ENCODE measurements around the gene SNAPC2. TPM values are rescaled to one million over a fixed set of nuclear protein-coding genes. Genes with fewer than 3 reads are reported as not detected.
"Not testable (repeated sequence)": the region's sequence is repeated elsewhere in the genome, so short reads cannot be mapped to it uniquely, and the experiment has no call there.

SNAPC2 gene
- total and polyA plus RNA-seq, 7 donors, result 4.6 to 16.0 (median 8.5) TPM

DNA sequence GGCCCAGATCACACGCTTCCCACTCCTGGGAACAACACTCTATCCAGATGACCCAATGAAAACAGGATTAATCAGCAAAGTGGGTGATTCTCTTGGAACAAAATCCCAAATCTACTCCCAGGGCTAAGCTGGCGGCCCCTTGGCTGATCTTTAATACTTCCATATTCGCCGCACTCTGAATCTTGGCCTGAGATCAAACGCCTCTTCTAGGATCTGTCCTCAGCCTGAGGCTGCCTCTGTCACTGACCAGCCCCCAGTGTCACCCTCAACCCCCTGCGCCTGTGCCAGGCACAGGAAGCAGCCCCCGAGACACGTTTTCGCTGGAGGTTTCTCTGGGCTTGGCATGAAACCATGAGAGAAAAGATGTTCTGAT lies 8.2 kb downstream of the SNAPC2 start:
- Histone ChIP-seq H3K27me3 (ENCODE audit: insufficient read depth in 3 of 3, low read length in 2 of 3) (no peaks in the 10 kb centered on the region), H3K36me3 (ENCODE audit: insufficient read depth in 1 of 2, low read depth in 1 of 2) (peaks cover 7 to 42% of the 10 kb centered on the region in 2 donors), H3K4me3 (no peak overlapping the region), H3K27ac (peak overlapping the region; percentile 68), H3K4me1 (peaks cover 23% of the 10 kb centered on the region), H3K9me3 (no peaks in the 10 kb centered on the region)
- intact Hi-C loops (cut with DNase I), result no loop called here
- DNase-seq, result peak in 1 of 2 donors; percentile 20
- 48 to 69% (median 48%) methylated on average over 9 of the region's 9 CpGs for WGBS, 3 donors
- TF ChIP-seq, protein P1, sequence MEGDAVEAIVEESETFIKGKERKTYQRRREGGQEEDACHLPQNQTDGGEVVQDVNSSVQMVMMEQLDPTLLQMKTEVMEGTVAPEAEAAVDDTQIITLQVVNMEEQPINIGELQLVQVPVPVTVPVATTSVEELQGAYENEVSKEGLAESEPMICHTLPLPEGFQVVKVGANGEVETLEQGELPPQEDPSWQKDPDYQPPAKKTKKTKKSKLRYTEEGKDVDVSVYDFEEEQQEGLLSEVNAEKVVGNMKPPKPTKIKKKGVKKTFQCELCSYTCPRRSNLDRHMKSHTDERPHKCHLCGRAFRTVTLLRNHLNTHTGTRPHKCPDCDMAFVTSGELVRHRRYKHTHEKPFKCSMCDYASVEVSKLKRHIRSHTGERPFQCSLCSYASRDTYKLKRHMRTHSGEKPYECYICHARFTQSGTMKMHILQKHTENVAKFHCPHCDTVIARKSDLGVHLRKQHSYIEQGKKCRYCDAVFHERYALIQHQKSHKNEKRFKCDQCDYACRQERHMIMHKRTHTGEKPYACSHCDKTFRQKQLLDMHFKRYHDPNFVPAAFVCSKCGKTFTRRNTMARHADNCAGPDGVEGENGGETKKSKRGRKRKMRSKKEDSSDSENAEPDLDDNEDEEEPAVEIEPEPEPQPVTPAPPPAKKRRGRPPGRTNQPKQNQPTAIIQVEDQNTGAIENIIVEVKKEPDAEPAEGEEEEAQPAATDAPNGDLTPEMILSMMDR (IDR thresholded peaks at IDR 0.05), result no peak
- ATAC-seq, result no peak

DNA sequence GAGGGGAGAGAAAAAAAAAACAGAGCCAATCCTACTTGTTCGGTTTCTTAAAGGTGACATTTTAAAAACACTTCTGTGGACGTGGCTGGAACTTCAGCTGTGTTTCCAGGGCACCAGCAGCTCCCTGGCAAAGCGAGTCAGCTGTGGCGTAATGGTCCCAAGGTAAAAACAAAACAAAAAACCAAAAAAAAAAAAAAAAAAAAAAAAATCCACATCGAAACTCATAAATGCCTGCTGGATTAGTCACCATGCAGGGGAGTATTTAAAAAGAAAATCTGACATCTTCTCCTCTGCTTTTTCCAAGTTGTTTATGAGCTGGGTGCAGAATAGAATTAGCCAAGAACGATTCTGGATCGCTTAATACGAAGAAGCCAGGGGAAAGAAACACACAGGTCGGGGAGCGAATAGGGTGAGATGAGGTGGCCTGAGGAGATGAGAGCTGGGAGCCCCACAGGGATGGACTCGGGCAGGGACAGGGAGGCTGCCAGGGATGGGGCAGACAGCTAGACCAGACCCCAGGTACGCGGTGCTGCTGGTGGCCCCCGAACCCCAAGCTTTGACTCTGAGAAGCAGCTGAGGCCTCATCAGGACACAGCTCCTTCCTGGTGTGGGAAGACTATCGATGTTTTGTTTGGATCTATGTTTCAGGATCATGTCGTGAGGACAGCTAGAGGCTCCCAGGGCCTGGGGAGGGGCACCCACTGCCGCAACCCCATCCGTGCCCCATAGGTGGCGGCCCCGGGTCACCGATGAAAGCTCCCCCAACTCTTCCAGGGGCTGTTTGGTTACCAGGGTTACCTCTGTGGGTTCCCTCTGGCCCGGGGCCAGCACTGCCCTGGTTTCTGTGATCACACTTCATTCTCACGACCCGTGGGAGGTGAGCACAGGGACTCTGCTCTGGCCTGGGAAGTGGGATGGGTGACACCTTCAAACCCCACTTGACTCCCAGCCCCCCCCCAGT lies 8.9 kb downstream of the SNAPC2 start:
- peaks cover 23% of the 10 kb centered on the region for H3K4me1 ChIP-seq
- peak in 1 of 4 donors; percentile 26 for ATAC-seq

DNA sequence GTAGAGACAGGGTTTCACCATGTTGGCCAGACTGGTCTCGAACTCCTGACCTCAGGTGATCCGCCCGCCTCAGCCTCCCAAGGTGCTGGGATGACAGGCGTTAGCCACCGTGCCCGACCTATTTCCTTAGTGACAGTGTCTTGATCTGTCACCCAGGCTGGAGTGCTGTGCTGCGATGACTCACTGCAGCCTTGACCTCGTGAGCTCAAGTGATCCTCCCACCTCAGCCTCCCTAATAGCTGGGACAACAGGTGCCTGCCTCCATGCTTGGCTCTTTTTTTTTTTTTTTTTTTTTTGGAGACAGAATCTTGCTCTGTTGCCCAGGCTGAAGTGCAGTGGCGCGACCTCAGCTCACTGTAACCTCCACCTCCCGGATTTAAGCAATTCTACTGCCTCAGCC lies 9.9 kb downstream of the SNAPC2 start:
- intact Hi-C loops (cut with DNase I); DNase-seq; H3K4me3 ChIP-seq; ATAC-seq; H3K9me3 ChIP-seq; H3K27me3 ChIP-seq (ENCODE audit: insufficient read depth in 3 of 3, low read length in 2 of 3): not testable (repeated sequence)
- peak overlapping the region; percentile 50 for H3K27ac ChIP-seq
- WGBS, 3 donors, result 77 to 87% (median 78%) methylated on average over 5 to 11 of the region's 11 CpGs
- peaks cover 9 to 59% of the 10 kb centered on the region in 2 donors for H3K36me3 ChIP-seq (ENCODE audit: insufficient read depth in 1 of 2, low read depth in 1 of 2)
- peaks cover 23% of the 10 kb centered on the region for H3K4me1 ChIP-seq

More for the DNA sequence above, 8.9 kb downstream of the SNAPC2 start:
- H3K9me3 ChIP-seq, result no peaks in the 10 kb centered on the region
- peak overlapping the region; percentile 68 for H3K27ac ChIP-seq
- 60 to 70% (median 61%) methylated on average over 24 of the region's 24 CpGs for WGBS, 3 donors
- intact Hi-C loops (cut with DNase I), result no loop called here
- DNase-seq, result peak; percentile 64 to 74
- H3K27me3 ChIP-seq (ENCODE audit: insufficient read depth in 3 of 3, low read length in 2 of 3), result no peaks in the 10 kb centered on the region
- TF ChIP-seq, protein P1 (IDR thresholded peaks at IDR 0.05), result peak; percentile 17
- H3K36me3 ChIP-seq (ENCODE audit: insufficient read depth in 1 of 2, low read depth in 1 of 2), result peaks cover 9 to 49% of the 10 kb centered on the region in 2 donors
- H3K4me3 ChIP-seq, result no peak overlapping the region

DNA sequence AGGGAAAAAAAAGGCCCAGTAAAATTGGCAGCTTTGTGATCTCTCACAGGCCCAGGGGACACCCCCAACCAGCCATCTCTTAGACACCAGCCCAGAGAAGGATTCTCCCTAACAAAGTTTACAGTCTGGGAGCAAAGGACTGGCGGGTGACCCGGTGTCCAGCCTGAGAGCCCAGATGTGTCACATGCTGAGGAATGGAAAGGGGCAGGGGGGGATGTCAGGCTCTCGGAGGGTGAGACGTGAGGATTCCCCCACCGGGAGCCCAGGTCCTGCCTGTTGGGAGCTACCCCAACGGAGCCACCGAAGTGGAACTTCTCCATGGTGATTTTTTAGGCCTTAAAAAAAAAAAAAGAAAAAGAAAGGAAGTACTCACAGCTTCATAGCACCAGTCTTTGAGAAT lies 10.6 kb downstream of the SNAPC2 start:
- Histone ChIP-seq H3K36me3 (ENCODE audit: insufficient read depth in 1 of 2, low read depth in 1 of 2) (peaks cover 9 to 66% of the 10 kb centered on the region in 2 donors), H3K4me3 (no peak overlapping the region), H3K27me3 (ENCODE audit: insufficient read depth in 3 of 3, low read length in 2 of 3) (no peaks in the 10 kb centered on the region), H3K27ac (peak overlapping the region; percentile 14), H3K4me1 (peaks cover 23% of the 10 kb centered on the region), H3K9me3 (no peaks in the 10 kb centered on the region)
- TF ChIP-seq, protein P1 (IDR thresholded peaks at IDR 0.05), result no peak
- no peak for DNase-seq
- ATAC-seq, result no peak
- intact Hi-C loops (cut with DNase I), result no loop called here
- 76 to 85% (median 80%) methylated on average over 7 of the region's 7 CpGs for WGBS, 3 donors

DNA sequence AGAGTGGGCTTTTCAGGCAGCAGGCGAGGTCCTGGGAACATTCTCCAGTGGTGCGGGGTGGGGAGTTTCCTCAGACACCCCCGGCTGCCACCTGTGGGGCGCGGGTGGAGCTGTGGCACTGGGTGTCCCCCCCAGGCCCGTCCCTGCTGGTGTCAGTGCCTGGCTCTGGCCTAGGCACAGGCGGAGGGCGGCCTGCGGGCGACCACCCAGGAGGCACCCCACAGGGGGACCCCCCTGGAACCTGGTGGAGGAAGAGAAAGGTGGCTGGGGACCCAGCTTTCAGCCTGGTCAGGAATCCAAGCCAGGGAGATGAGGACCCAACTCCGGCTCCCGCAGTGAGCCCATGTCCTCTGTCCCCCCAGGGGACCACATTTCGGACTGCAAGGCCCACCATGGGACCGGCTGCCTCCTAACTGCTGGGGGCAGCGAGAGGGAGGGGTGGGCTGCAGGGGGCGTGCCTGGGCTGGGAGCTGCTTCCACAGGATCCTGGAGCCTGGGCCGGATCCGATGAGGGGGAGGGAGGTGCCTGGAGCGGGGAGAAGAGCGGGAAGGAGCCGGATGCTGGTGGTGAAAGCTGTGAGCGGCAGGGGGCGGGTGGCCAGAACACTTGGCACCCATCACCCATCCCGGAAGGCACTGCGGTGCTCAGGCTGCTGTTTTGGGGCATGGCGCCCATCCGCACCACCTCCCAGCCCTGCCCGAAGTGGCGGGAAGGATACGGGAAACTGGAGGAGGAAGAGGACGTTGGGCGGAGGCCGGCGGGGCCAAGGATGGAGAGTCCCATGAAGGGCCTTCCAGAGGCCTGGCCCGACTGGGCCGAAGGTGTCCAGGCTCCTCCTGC lies 11.3 kb downstream of the SNAPC2 start:
- H3K36me3 ChIP-seq (ENCODE audit: insufficient read depth in 1 of 2, low read depth in 1 of 2), result peaks cover 9 to 73% of the 10 kb centered on the region in 2 donors
- no peak overlapping the region for H3K27ac ChIP-seq
- H3K4me1 ChIP-seq, result peaks cover 20% of the 10 kb centered on the region
- TF ChIP-seq, protein P1 (IDR thresholded peaks at IDR 0.05), result no peak
- ATAC-seq (no peak), DNase-seq (no peak)
- H3K9me3 ChIP-seq, result no peaks in the 10 kb centered on the region
- no peak overlapping the region for H3K4me3 ChIP-seq
- intact Hi-C loops (cut with DNase I), result no loop called here
- no peaks in the 10 kb centered on the region for H3K27me3 ChIP-seq (ENCODE audit: insufficient read depth in 3 of 3, low read length in 2 of 3)
- WGBS, 3 donors, result 86 to 87% (median 86%) methylated on average over 33 to 36 of the region's 36 CpGs
